NCI-H82 treated with DMSO at 0.1 percent for 48 hours (cell line): ENCODE data around the gene CERS1.
A peak's percentile ranks its signal among the peaks of the same experiment; 100 is the strongest.

Experiments used
- DNase-seq: peaks from one replicate; lab custom pipeline; 2025; ENCODE audit not compliant: unreplicated experiment; lab: John Stamatoyannopoulos, UW

The CERS1 gene

GRCh38 chr19:18899624-18900560 lies 3.9 kb upstream of the CERS1 start:
- no peak for DNase-seq

GRCh38 chr19:18898607-18899408 lies 2.9 kb upstream of the CERS1 start:
- DNase-seq = no peak

- no peak for DNase-seq
Observed at GRCh38 chr19:18898081-18898606, 2.2 kb upstream of the CERS1 start.

DNA sequence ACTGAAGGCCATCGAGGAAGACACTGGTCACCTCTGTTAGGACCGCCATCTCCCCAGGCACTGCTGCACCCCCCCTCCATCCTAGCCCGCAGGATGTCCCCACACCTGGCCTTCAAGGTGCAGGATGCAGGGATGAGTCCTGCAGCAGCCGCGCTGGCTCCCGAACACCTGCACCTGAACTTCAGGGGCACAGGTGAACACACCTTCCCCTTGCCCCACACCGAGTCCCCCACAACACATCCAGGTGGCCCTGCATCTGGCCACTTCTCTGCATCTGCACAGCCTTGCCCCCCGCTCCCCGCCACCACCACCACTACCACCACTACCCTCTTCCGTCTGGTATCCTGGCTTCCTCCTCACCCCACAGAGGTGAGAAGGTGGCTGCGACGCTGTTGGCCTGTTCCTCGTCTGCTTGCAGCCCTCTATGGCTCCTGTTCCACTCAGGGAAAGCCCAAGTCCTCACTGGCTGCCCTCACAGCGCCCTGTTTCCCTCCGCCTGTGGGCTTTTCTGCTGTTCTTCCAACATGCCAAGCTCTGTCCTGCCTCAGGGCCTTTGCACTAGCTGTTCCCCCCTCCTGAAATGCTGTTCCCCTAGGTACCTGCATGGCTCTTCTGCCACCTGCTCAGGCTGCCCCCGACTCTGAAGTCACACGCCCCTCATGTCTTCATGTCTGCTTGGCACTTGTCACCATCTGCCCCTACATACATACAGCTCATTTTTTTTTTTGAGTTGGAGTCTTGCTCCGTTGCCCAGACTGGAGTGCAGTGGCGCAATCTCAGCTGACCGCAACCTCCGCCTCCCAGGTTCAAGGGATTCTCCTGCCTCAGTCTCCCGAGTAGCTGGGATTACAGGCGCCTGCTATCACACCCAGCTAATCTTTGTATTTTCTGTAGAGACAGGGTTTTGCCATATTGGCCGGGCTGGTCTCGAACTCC lies 1.4 kb upstream of the CERS1 start:
- DNase-seq = no peak

DNA sequence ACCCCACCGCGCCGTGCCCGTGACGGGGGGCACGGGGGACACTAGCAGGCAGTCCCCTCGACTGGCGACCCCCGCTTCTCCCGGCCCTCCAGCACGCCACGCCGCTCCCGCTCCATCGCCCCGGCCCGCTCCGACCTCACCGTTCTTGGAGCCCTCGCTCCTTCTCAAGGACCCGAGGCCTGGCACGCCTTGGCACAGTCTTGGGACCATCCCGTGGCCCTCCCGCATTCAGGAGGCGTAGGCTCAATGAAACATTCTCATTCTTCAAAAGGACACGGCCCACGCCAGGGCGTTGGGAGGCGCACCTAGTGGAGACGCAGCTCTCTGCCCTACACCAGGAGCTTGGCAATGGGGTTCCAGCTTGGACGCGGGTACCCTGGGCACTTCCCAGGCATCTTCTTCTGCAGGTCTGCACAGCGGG lies 473 bp upstream of the CERS1 start:
- no peak for DNase-seq

GRCh38 chr19:18895038-18895823 lies 727 bp downstream of the CERS1 start:
- peak; percentile 66 for DNase-seq

DNA sequence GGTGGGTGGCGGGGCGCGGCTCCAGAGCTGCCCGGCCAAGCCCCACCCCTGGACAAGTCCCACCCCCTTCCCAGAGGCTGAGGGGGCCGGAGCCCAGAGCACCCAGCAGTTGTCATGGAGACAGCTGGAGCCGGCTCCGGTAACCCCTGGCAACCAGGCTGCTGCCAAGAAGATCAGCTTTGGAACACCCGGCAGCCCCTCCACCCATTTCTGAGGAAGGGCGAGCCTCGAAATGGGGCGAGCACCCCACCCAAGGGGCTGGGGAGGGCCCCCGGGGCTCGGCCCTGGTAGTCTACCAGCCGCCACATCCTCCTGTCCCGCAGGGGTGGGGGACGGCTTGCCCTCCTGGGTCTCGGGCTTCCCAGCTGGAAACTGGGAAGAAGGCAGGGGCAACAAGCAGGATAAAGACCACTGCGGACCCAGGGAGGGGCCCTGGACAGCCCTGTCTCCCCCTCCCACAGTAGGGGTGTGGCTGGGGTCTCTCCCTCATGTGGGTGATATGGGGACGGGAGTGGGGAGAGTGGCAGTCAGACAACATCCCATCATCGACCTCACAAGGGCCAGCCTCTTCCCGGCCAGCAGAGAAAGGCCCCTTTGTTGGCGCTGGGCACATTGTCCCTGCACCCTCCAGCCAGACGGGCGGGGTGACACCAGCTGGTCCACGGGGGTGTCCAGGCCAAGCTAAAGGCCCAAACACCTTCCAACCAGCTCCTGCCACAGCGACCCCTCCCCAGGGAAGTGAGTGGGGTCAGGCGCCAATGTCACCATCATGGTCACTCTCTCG lies 1.5 kb downstream of the CERS1 start:
- DNase-seq = peak; percentile 66

DNA sequence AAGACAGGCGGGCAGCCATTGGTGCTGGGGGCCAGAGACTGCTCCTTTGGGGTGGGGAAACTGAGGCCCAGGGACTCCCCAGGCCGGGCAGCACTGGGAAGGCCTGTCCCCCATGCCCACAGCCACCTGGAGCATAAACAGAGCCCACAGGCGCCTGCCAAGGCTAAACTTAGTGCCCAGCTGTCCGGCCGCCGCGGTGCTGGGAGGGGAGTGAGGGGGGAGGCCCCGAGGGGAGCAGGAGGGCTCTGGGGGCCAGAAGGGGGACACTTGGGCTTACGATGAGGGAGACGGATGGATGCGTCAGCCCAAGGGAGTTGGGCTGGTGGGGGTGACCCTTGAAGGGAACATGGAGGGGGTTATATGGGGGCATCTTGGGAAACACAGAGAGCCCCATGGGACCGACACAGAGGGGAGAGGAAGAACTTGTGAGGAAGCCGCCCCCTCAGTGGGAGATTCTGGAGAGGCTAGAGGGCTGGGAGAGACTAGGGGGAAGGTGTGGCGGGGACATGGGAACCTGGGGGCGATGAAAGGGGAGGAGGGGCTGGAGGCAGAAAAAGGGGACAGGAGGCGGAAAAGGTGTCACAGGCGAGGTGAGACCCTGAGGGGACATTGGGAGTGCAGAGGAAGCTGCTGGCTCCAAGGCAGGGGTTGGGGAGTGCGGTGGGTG lies 2.2 kb downstream of the CERS1 start:
- DNase-seq = no peak

DNA sequence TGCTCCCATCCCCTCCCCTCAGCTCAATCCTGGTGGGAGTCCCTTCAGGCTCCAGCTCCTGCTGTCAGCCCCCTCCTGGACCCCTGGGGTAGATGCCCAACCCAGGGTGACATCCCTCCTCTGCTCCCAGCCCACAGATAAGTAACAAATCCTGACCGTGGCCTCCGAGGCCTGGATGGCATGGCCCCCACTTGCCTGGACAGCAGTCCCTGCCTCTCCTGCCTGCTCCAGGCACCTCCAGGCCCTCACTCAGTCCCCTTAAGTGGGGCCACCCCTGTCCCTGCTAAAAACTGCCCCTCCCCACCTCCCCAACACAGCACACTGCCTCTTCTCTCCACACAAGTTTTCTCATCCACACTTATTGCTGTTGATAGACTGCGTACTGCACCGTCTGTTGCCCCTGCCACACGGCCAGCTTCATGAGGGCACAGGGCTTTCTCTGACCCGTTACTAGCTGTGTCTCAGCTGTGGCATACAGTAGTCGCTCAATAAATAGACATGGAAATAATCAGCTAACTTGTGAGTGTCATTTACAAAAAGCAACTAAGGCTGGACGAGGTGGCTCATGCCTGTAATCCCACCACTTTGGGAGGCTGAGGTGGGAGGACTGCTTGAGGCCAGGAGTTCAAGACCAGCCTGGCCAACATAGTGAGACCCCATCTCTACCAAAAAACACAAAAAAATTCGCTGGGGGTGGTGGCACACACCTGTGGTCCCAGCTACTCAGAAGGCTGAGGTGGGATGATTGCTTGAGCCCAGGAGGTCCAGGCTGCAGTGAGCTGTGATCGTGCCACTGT lies 5.8 kb downstream of the CERS1 start:
- no peak for DNase-seq

GRCh38 chr19:18886972-18887371 lies 9.0 kb downstream of the CERS1 start:
- DNase-seq = no peak

DNA sequence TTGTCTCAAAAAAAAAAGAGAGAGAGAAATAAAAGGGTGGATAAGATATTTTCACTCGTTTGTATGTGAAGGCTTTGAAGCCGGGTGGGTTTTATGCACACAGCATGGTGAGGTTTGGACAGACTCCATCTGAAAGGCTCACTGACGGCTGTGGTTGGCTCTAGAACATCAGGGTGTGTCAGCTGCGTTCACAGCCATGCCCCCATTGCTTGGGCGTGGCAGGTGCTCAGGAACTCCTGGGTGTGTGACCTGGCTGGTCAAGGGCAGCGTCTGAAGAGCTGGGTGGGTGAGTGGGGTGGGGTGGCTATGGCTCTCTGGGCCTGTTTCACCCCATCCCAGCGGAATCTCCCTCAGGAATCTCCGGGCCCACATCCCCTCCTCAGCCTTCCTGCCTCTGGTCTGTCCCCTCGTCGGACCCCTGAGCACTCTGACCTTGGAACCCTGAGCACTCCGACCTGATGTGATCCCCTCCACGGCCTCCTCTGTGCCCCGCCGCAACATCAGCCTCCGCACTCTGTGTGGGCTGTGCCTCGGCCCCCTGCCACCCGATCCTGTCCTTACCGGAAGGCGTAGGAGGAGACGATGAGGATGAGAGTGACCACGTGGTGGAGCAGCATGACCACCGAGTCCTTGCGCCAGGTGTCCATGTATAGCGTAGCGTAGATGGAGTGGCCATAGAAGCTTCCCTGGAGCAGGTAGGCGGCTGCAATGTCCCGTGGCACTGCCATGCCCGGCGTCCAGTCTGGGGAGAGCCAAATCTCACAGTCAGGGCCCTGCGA lies 12.2 kb downstream of the CERS1 start:
- no peak for DNase-seq

- DNase-seq = no peak
Observed at GRCh38 chr19:18881491-18881890, 14.5 kb downstream of the CERS1 start.

- no peak for DNase-seq
Observed at GRCh38 chr19:18879579-18880373, 16.2 kb downstream of the CERS1 start.

- DNase-seq = no peak
Observed at GRCh38 chr19:18878858-18879578, 16.9 kb downstream of the CERS1 start.

GRCh38 chr19:18878058-18878797 lies 17.7 kb downstream of the CERS1 start:
- no peak for DNase-seq
